Bronchial epithelial cell (primary cell): ENCODE measurements around the gene C1RL. TPM values are rescaled to one million over a fixed set of nuclear protein-coding genes. Genes with fewer than 3 reads are reported as not detected.

Experiments
- DNase-seq: peaks from one replicate; pipeline ENCODE4 v3.0.0-alpha.2; 2010; ENCODE audit warnings: low read depth
- FAIRE-seq: peaks from 2 replicates; lab custom pipeline; 2011; peaks lifted over from hg19 to GRCh38; lab: Jason Lieb, UNC
- H3K27me3 ChIP-seq: 2 replicates; pipeline ENCODE4 v1.5.1; 2011; ENCODE audit warnings: low read length; ENCODE audit not compliant: control insufficient read depth, insufficient read depth
- H3K36me3 ChIP-seq: 2 replicates; pipeline ENCODE4 v1.5.1; 2011; ENCODE audit warnings: low read length; ENCODE audit not compliant: control insufficient read depth, insufficient read depth
- H3K4me3 ChIP-seq: 2 replicates; pipeline ENCODE4 v1.5.1; 2011; ENCODE audit warnings: mild to moderate bottlenecking, low read depth, low read length, control low read depth
- total RNA-seq: library from RNA; depleted of rRNA; stranded (reverse); fragments of >200 nt; gene quantifications from 2 replicates; pipeline ENCODE4 v1.2.1, GENCODE V29; 2014
- TF ChIP-seq, protein P1 (sequence below): IDR thresholded peaks from 2 replicates; pipeline ENCODE4 v1.5.1; 2011; ENCODE audit warnings: mild to moderate bottlenecking, moderate library complexity, low read length, control low read depth, inconsistent platforms; ENCODE audit not compliant: insufficient read depth, severe bottlenecking

Gene C1RL
- total RNA-seq, 1 donor from 2014 or later = 11.3 TPM

- no peak overlapping the region for H3K4me3 ChIP-seq
- TF ChIP-seq, protein P1, sequence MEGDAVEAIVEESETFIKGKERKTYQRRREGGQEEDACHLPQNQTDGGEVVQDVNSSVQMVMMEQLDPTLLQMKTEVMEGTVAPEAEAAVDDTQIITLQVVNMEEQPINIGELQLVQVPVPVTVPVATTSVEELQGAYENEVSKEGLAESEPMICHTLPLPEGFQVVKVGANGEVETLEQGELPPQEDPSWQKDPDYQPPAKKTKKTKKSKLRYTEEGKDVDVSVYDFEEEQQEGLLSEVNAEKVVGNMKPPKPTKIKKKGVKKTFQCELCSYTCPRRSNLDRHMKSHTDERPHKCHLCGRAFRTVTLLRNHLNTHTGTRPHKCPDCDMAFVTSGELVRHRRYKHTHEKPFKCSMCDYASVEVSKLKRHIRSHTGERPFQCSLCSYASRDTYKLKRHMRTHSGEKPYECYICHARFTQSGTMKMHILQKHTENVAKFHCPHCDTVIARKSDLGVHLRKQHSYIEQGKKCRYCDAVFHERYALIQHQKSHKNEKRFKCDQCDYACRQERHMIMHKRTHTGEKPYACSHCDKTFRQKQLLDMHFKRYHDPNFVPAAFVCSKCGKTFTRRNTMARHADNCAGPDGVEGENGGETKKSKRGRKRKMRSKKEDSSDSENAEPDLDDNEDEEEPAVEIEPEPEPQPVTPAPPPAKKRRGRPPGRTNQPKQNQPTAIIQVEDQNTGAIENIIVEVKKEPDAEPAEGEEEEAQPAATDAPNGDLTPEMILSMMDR = no peak
- no peaks in the 10 kb centered on the region for H3K27me3 ChIP-seq
- DNase-seq (no peak), FAIRE-seq (no peak)
- no peaks in the 10 kb centered on the region for H3K36me3 ChIP-seq
Observed at GRCh38 chr12:7123806-7124522, 14.9 kb upstream of the C1RL start.

- FAIRE-seq = no peak
- no peak for DNase-seq
Observed at GRCh38 chr12:7122811-7123769, 14.1 kb upstream of the C1RL start.

GRCh38 chr12:7121324-7121723 lies 12.3 kb upstream of the C1RL start:
- Histone ChIP-seq H3K27me3 (no peaks in the 10 kb centered on the region), H3K36me3 (peaks cover 7% of the 10 kb centered on the region), H3K4me3 (no peak overlapping the region)
- DNase-seq (no peak), FAIRE-seq (no peak)
- TF ChIP-seq, protein P1 = no peak

More at GRCh38 chr12:7122811-7123769, 14.1 kb upstream of the C1RL start:
- Histone ChIP-seq H3K4me3 (no peak overlapping the region), H3K27me3 (no peaks in the 10 kb centered on the region), H3K36me3 (peaks cover 3% of the 10 kb centered on the region)
- TF ChIP-seq, protein P1 = no peak

- no peak for FAIRE-seq
- Histone ChIP-seq H3K36me3 (peaks cover 15% of the 10 kb centered on the region), H3K4me3 (no peak overlapping the region), H3K27me3 (no peaks in the 10 kb centered on the region)
- no peak for DNase-seq
- TF ChIP-seq, protein P1 = no peak
Observed at GRCh38 chr12:7120166-7120565, 11.2 kb upstream of the C1RL start.

DNA sequence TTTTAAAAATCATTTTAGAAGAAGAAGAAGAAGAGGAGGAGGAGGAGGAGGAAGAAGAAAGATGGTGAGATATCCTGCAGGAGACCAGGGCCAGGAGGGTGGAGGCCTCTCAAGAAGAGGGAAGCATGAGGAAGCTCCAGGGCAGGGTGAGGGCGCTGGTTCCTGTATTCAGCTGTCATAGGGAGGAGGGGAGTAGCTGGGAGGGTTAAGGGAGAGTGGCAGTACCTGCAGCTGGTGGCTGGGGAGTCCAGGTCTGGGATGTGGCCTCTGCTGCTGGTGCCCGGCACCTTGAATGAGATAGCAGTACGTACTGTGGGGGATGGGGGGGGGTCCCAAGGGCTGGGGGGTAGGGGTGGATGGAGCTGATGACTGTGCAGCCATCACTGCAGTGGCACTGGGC lies 9.9 kb upstream of the C1RL start:
- H3K4me3 ChIP-seq = no peak overlapping the region
- FAIRE-seq (no peak), DNase-seq (no peak)
- TF ChIP-seq, protein P1 = no peak
- H3K36me3 ChIP-seq = peaks cover 20% of the 10 kb centered on the region
- no peaks in the 10 kb centered on the region for H3K27me3 ChIP-seq
